OCI-LY1 (cell line): ENCODE measurements around the gene PCDHA5.
"Not testable (repeated sequence)": the region's sequence is repeated elsewhere in the genome, so short reads cannot be mapped to it uniquely, and the experiment has no call there.

Experiments
- H2AFZ ChIP-seq: fragments of 200-600 bp; sonication (generic), shearing (Covaris generic); 2 replicates; pipeline ENCODE4 v1.6.0; 2014; ENCODE audit warnings: antibody characterized with exemption, mild to moderate bottlenecking, low read length
- H3F3A ChIP-seq: fragments of 200-600 bp; sonication (generic), shearing (Covaris generic); 2 replicates; pipeline ENCODE4 v1.6.0; 2014; ENCODE audit warnings: mild to moderate bottlenecking, antibody characterized with exemption, low read length, moderate library complexity; ENCODE audit not compliant: insufficient read depth
- H3K27ac ChIP-seq: fragments of 200-600 bp; sonication (generic); 2 replicates; pipeline ENCODE4 v1.5.1; 2014; ENCODE audit warnings: low read length, mixed run types, mild to moderate bottlenecking, low read depth; ENCODE audit not compliant: poor library complexity, severe bottlenecking
- H3K27me3 ChIP-seq: fragments of 200-600 bp; sonication (generic); 2 replicates; pipeline ENCODE4 v1.6.0; 2014; ENCODE audit warnings: antibody characterized with exemption, mild to moderate bottlenecking, low read length, moderate library complexity; ENCODE audit not compliant: insufficient read depth
- H3K36me3 ChIP-seq: fragments of 200-600 bp; sonication (generic); 2 replicates; pipeline ENCODE4 v1.6.1; 2014; ENCODE audit warnings: mild to moderate bottlenecking, antibody characterized with exemption, low read length, moderate library complexity, mixed read lengths; ENCODE audit not compliant: insufficient read depth
- H3K4me1 ChIP-seq: fragments of 200-600 bp; sonication (generic); 2 replicates; pipeline ENCODE4 v1.5.1; 2014; ENCODE audit warnings: mild to moderate bottlenecking, low read length, moderate library complexity; ENCODE audit not compliant: insufficient read depth, severe bottlenecking
- H3K4me2 ChIP-seq: fragments of 200-600 bp; sonication (generic), shearing (Covaris generic); 2 replicates; pipeline ENCODE4 v1.6.1; 2014; ENCODE audit warnings: low read length
- H3K4me3 ChIP-seq: fragments of 200-600 bp; sonication (generic); 2 replicates; pipeline ENCODE4 v1.5.1; 2014; ENCODE audit warnings: low read length, low read depth, mild to moderate bottlenecking, mixed read lengths; ENCODE audit not compliant: poor library complexity, severe bottlenecking
- H3K79me2 ChIP-seq: fragments of 200-600 bp; shearing (Covaris generic); 2 replicates; pipeline ENCODE4 v1.6.1; 2016; ENCODE audit warnings: mixed run types, low read length, mixed read lengths; ENCODE audit not compliant: insufficient read depth
- H3K9ac ChIP-seq: fragments of 200-600 bp; sonication (generic), shearing (Covaris generic); 2 replicates; pipeline ENCODE4 v1.6.1; 2014; ENCODE audit warnings: mild to moderate bottlenecking, low read length, mixed read lengths
- H3K9me2 ChIP-seq: fragments of 200-600 bp; sonication (generic), shearing (Covaris generic); 2 replicates; pipeline ENCODE4 v1.6.1; 2014; ENCODE audit warnings: low read depth, mild to moderate bottlenecking, low read length, mixed read lengths
- H3K9me3 ChIP-seq: fragments of 200-600 bp; shearing (Covaris generic); 2 replicates; pipeline ENCODE4 v1.6.1; 2014; ENCODE audit warnings: low read length, mixed read lengths
- H4K20me1 ChIP-seq: fragments of 200-600 bp; sonication (generic), shearing (Covaris generic); 2 replicates; pipeline ENCODE4 v1.6.0; 2016; ENCODE audit warnings: mild to moderate bottlenecking, low read length; ENCODE audit not compliant: insufficient read depth
- CTCF ChIP-seq: fragments of 200-600 bp; sonication (generic), shearing (Covaris generic); IDR thresholded peaks from 2 replicates; pipeline ENCODE4 v1.5.1; 2017; ENCODE audit warnings: mild to moderate bottlenecking, antibody characterized with exemption, low read length, moderate library complexity, mixed read lengths
- EZH2 ChIP-seq: fragments of 200-600 bp; sonication (generic), shearing (Covaris generic); IDR thresholded peaks from 2 replicates; pipeline ENCODE4 v1.8.0; 2017; ENCODE audit warnings: borderline replicate concordance, mixed run types, mild to moderate bottlenecking, antibody characterized with exemption, low read length, moderate library complexity, mixed read lengths

PCDHA5 gene

GRCh38 chr5:140827704-140828361, 6.4 kb downstream of the PCDHA5 start, which contains the start of gene PCDHA6:
PCDHA6 (plus strand) TSS chr5:140827960; CDS start chr5:140828092, 132 bp downstream.
- Histone ChIP-seq H3F3A (no peaks in the 10 kb centered on the region), H3K9me3 (no peaks in the 10 kb centered on the region), H4K20me1 (no peaks in the 10 kb centered on the region), H3K79me2 (no peaks in the 10 kb centered on the region), H3K36me3 (no peaks in the 10 kb centered on the region), H3K9me2 (no peaks in the 10 kb centered on the region), H2AFZ (no peak within 1 kb of the TSS), H3K27ac (no peak within 1 kb of the TSS), H3K27me3 (no peaks in the 10 kb centered on the region), H3K4me1 (no peaks in the 10 kb centered on the region), H3K9ac (no peak within 1 kb of the TSS), H3K4me2 (no peak within 1 kb of the TSS), H3K4me3 (no peak within 1 kb of the TSS)
- TF ChIP-seq CTCF (no peak), EZH2 (no peak)

DNA sequence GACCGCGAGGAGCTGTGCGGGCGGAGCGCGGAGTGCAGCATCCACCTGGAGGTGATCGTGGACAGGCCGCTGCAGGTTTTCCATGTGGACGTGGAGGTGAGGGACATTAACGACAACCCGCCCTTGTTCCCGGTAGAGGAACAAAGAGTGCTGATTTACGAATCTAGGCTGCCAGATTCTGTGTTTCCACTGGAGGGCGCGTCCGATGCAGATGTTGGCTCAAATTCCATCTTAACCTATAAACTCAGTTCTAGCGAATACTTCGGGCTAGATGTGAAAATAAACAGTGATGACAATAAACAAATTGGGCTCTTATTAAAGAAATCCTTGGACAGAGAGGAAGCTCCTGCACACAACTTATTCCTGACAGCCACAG, 6.9 kb downstream of the PCDHA5 start:
- Histone ChIP-seq H3K27ac (no peak overlapping the region), H3K9ac (no peak overlapping the region), H3K4me2 (no peak overlapping the region)

GRCh38 chr5:140829511-140830501, 8.4 kb downstream of the PCDHA5 start:
- H4K20me1 ChIP-seq, H3K27ac ChIP-seq, H3K4me3 ChIP-seq, H3K9me3 ChIP-seq, H3K4me1 ChIP-seq, H3F3A ChIP-seq, H3K27me3 ChIP-seq, H3K79me2 ChIP-seq, H2AFZ ChIP-seq, H3K4me2 ChIP-seq, H3K9me2 ChIP-seq, H3K36me3 ChIP-seq, H3K9ac ChIP-seq: not testable (repeated sequence)

More for the DNA sequence above, 6.9 kb downstream of the PCDHA5 start:
- no peak for TF ChIP-seq CTCF
- no peak for TF ChIP-seq EZH2
- H3K9me3 ChIP-seq = no peaks in the 10 kb centered on the region
- H4K20me1 ChIP-seq = no peaks in the 10 kb centered on the region
- no peak overlapping the region for H3K4me3 ChIP-seq
- no peaks in the 10 kb centered on the region for H3F3A ChIP-seq
- no peaks in the 10 kb centered on the region for H3K9me2 ChIP-seq
- H3K4me1 ChIP-seq = no peaks in the 10 kb centered on the region
- no peak overlapping the region for H2AFZ ChIP-seq
- no peaks in the 10 kb centered on the region for H3K79me2 ChIP-seq
- no peaks in the 10 kb centered on the region for H3K36me3 ChIP-seq
- no peaks in the 10 kb centered on the region for H3K27me3 ChIP-seq
